HG03039 (cell line): ENCODE data around the gene CEP95.
"Not testable (repeated sequence)": the region's sequence is repeated elsewhere in the genome, so short reads cannot be mapped to it uniquely, and the experiment has no call there.

Experiments
- ATAC-seq: cut with Tn5 transposase; IDR thresholded peaks from one replicate; pipeline ENCODE4 v1.9.1; 2021; ENCODE audit warnings: mild to moderate bottlenecking, moderate library complexity; ENCODE audit not compliant: unreplicated experiment

The CEP95 gene

GRCh38 chr17:64564098-64564497 lies 57.3 kb downstream of the CEP95 start:
- no peak for ATAC-seq

GRCh38 chr17:64565563-64565962 lies 58.8 kb downstream of the CEP95 start:
- ATAC-seq = no peak

GRCh38 chr17:64571746-64572145 lies 65.0 kb downstream of the CEP95 start:
- no peak for ATAC-seq

GRCh38 chr17:64572682-64573154 lies 65.9 kb downstream of the CEP95 start:
- no peak for ATAC-seq

- ATAC-seq = no peak
These were observed 66.4 kb downstream of the CEP95 start for GRCh38 chr17:64573214-64573613.

- ATAC-seq = no peak
These were observed 67.9 kb downstream of the CEP95 start for GRCh38 chr17:64574646-64575045.

- ATAC-seq = no peak
These were observed 68.7 kb downstream of the CEP95 start for GRCh38 chr17:64575431-64575830.

- not testable (repeated sequence) for ATAC-seq
These were observed 70.2 kb downstream of the CEP95 start for GRCh38 chr17:64577025-64577424.

- no peak for ATAC-seq
These were observed 73.1 kb downstream of the CEP95 start for GRCh38 chr17:64579917-64580316.

GRCh38 chr17:64580384-64581315 lies 73.9 kb downstream of the CEP95 start:
- no peak for ATAC-seq

- ATAC-seq = no peak
These were observed 76.3 kb downstream of the CEP95 start for GRCh38 chr17:64583038-64583437.

- no peak for ATAC-seq
These were observed 78.4 kb downstream of the CEP95 start for GRCh38 chr17:64585146-64585545.
